K562 (cell line): Measurements from ENCODE around the gene ATP13A2. TPM values are rescaled to one million over a fixed set of nuclear protein-coding genes. Genes with fewer than 3 reads are reported as not detected.
A peak's percentile ranks its signal among the peaks of the same experiment; 100 is the strongest.

Experiments used
- ATAC-seq: fragments of 200-7000 bp; cut with Tn5 transposase; 3 replicates; pipeline ENCODE4 v1.9.1; 2020; ENCODE audit warnings: moderate library complexity
- BruUV-seq: library from RNA; stranded (reverse); fragments of 400-500 nt; replicated peaks from 2 replicates; lab custom pipeline; 2021; lab: Mats Ljungman, UMichigan
- CTCF ChIA-PET: fragments of 300-600 bp; formaldehyde crosslinking; extraction: SDS; loops from one replicate; lab custom pipeline; 2021; ENCODE audit warnings: low intra/inter-chr PET ratio; lab: Yijun Ruan, JAX
- POLR2A ChIA-PET: fragments of 300-600, 350-650 bp; sonication (Branson Sonifier 250); formaldehyde crosslinking; extraction: SDS; loops from one replicate; lab custom pipeline; 2021; ENCODE audit warnings: antibody characterized with exemption, inconsistent platforms; lab: Yijun Ruan, JAX
- DNase-seq, 4 experiments: peaks; one replicate each; pipeline versions ENCODE4 v3.0.0 to v3.0.0-alpha.2; 2011 to 2018; ENCODE audit warnings: low spot score in 3 of 4, mixed read lengths in 3 of 4; ENCODE audit errors: extremely low read depth in 1 of 4
- FAIRE-seq: peaks from 2 replicates; lab custom pipeline; 2011; peaks lifted over from hg19 to GRCh38; lab: Jason Lieb, UNC
- H2AFZ ChIP-seq: 2 replicates; pipeline ENCODE4 v1.6.0; 2011; ENCODE audit warnings: low read depth, low read length, control low read depth, inconsistent platforms
- H3K27ac ChIP-seq: fragments of 200-600 bp; 3 replicates; pipeline ENCODE4 v1.8.0; 2011; ENCODE audit warnings: low read depth, mild to moderate bottlenecking, control low read depth, inconsistent platforms, low read length, moderate library complexity, mixed read lengths; ENCODE audit errors: extremely low read depth
- H3K27me3 ChIP-seq, 2 experiments: fragments of 300-600 bp in 1 of 2; 2 replicates in 1 of 2; 3 replicates in 1 of 2; pipeline versions ENCODE4 v1.6.0 to v1.8.0; 2011; ENCODE audit warnings: inconsistent platforms in 2 of 2, low read length in 2 of 2, mild to moderate bottlenecking in 1 of 2, mixed read lengths in 1 of 2, moderate library complexity in 1 of 2; ENCODE audit not compliant: control insufficient read depth in 2 of 2, insufficient read depth in 2 of 2
- H3K36me3 ChIP-seq: fragments of 300-600 bp; 3 replicates; pipeline ENCODE4 v1.8.0; 2011; ENCODE audit warnings: mild to moderate bottlenecking, low read length, inconsistent platforms; ENCODE audit not compliant: control insufficient read depth, insufficient read depth
- H3K4me1 ChIP-seq, 2 experiments: fragments of 200-600 bp in 1 of 2; replicated peaks in 1 of 2; 2 replicates in 1 of 2; 3 replicates in 1 of 2; pipeline versions ENCODE4 v1.5.1 to v1.8.0; 2011; ENCODE audit warnings: inconsistent platforms in 2 of 2, low read length in 2 of 2, mild to moderate bottlenecking in 1 of 2, mixed read lengths in 1 of 2, moderate library complexity in 1 of 2; ENCODE audit not compliant: control insufficient read depth in 2 of 2, insufficient read depth in 2 of 2
- H3K4me2 ChIP-seq: 2 replicates; pipeline ENCODE4 v1.6.1; 2011; ENCODE audit warnings: low read length, control low read depth, inconsistent platforms, mixed read lengths; ENCODE audit not compliant: insufficient read depth
- H3K4me3 ChIP-seq: fragments of 200-600 bp; sonication (generic), shearing (Covaris generic); 2 replicates; pipeline ENCODE4 v1.5.1; 2016; ENCODE audit warnings: control low read depth, inconsistent platforms
- H3K79me2 ChIP-seq: fragments of 200-600 bp; 3 replicates; pipeline ENCODE4 v1.8.0; 2011; ENCODE audit warnings: low read length, inconsistent platforms; ENCODE audit not compliant: control insufficient read depth, insufficient read depth
- H3K9ac ChIP-seq, 2 experiments: 2 replicates each; pipeline versions ENCODE4 v1.6.0 to v1.6.1; 2011; ENCODE audit warnings: low read depth in 2 of 2, low read length in 2 of 2, control low read depth in 1 of 2, inconsistent platforms in 1 of 2, mild to moderate bottlenecking in 1 of 2, mixed read lengths in 1 of 2; ENCODE audit not compliant: insufficient read depth in 1 of 2
- H3K9me1 ChIP-seq: one replicate; pipeline ENCODE4 v1.6.0; 2011; ENCODE audit warnings: inconsistent platforms, mild to moderate bottlenecking, low read length, moderate library complexity; ENCODE audit not compliant: control insufficient read depth, insufficient read depth
- H3K9me3 ChIP-seq: replicated peaks from 2 replicates; pipeline ENCODE4 v1.5.1; 2011; ENCODE audit warnings: low read depth, low read length, inconsistent platforms; ENCODE audit not compliant: control insufficient read depth, insufficient read depth
- H4K20me1 ChIP-seq: replicated peaks from 2 replicates; pipeline ENCODE4 v1.6.1; 2011; ENCODE audit warnings: low read length, inconsistent platforms, mixed read lengths; ENCODE audit not compliant: control insufficient read depth, insufficient read depth
- CHCHD3 ChIP-seq: fragments of 250-450 bp; sonication (Bioruptor Pico); IDR thresholded peaks from 2 replicates; pipeline ENCODE4 v2.1.2; 2022; ENCODE audit warnings: mild to moderate bottlenecking
- FOXP1 ChIP-seq: sonication (generic); formaldehyde crosslinking; IDR thresholded peaks from 2 replicates; pipeline ENCODE4 v1.8.0; 2022; ENCODE audit warnings: mild to moderate bottlenecking, missing genetic modification reagents
- RBM25 ChIP-seq: fragments of 200-400 bp; formaldehyde crosslinking; IDR thresholded peaks from 2 replicates; pipeline ENCODE4 v1.6.1; 2018; ENCODE audit warnings: low read length, low read depth, moderate library complexity; ENCODE audit not compliant: severe bottlenecking
- SNAPC5 ChIP-seq: fragments of 250-450 bp; sonication (Bioruptor Pico); IDR thresholded peaks from 2 replicates; pipeline ENCODE4 v1.8.0; 2021; ENCODE audit warnings: moderate library complexity, mild to moderate bottlenecking, inconsistent platforms
- ZSCAN29 ChIP-seq: fragments of 450-650 bp; IDR thresholded peaks from 2 replicates; pipeline ENCODE4 v1.6.1; 2017
- WGBS: fragments of 100-300 bp; shearing (Covaris generic); methylation state at CpG from one replicate; pipeline ENCODE4 v1.1.6; 2016; ENCODE audit warnings: low coverage, mixed read lengths; ENCODE audit not compliant: insufficient coverage; ENCODE audit errors: missing lambda C conversion rate; 5-methylcytosine and 5-hydroxymethylcytosine counted together
- in situ Hi-C: fragments of 300-500 bp; cut with MboI; formaldehyde crosslinking; loops from 4 replicates; pipeline ENCODE4 v1.15.0; 2018; ENCODE audit warnings: inconsistent platforms, mixed read lengths
- intact Hi-C: fragments of 100-400 bp; cut with micrococcal nuclease; formaldehyde crosslinking; loops from 2 replicates; pipeline ENCODE4 v1.14.2; 2022
- polyA plus RNA-seq, 8 experiments: library from polyadenylated mRNA; depleted of rRNA in 4 of 8; stranded (reverse) in 5 of 8; unstranded in 3 of 8; fragments of >200 nt; fragmentation: Nextera tagmentation in 2 of 8; fragmentation: Illumina TruSeq in 1 of 8; extraction: Ambion mirVana in 2 of 8; extraction: Trizol in 1 of 8; gene quantifications; 2 replicates each; pipeline versions ENCODE4 v1.2.1 to v1.2.3, GENCODE V29; 2011 to 2014; ENCODE audit warnings: inconsistent platforms in 1 of 8, missing spikeins in 1 of 8
- total RNA-seq, 7 experiments: library from RNA; depleted of rRNA in 6 of 7; stranded (reverse); fragments of >200 nt in 6 of 7; fragmentation: Illumina TruSeq in 2 of 7; extraction: Trizol in 2 of 7; gene quantifications; 2 replicates each; pipeline versions ENCODE4 v1.2.1 to v1.2.3, GENCODE V29; 2011 to 2021; ENCODE audit warnings: low replicate concordance in 1 of 7
- TF ChIP-seq, protein P1 (sequence below): sonication (generic); formaldehyde crosslinking; IDR thresholded peaks from 2 replicates; pipeline ENCODE4 v1.8.1; 2023; ENCODE audit warnings: mild to moderate bottlenecking, missing genetic modification reagents
- TF ChIP-seq, protein P2 (sequence below): fragments of 250-450 bp; sonication (Bioruptor Pico); IDR thresholded peaks from 2 replicates; pipeline ENCODE4 v1.5.0; 2021
- TF ChIP-seq, protein P3 (sequence below), 2 experiments: fragments of 450-650 bp; IDR thresholded peaks; 2 replicates each; pipeline ENCODE4 v1.6.1; 2016

ATP13A2 gene
- total and polyA plus RNA-seq, 9 of the 15 experiments (the other 6 are each of a cell fraction or from before 2014, with no cell fraction given), result 0.36 to 56.3 (median 16.3) TPM

- Histone ChIP-seq H3K4me2 (no peak overlapping the region), H4K20me1 (peaks cover 16% of the 10 kb centered on the region), H2AFZ (no peak overlapping the region), H3K4me3 (no peak overlapping the region), H3K9ac (peak overlapping the region in 1 of 2 experiments; percentile 42; a peak in 1 of 4 replicates), H3K4me1 (peaks cover 0 to 34% of the 10 kb centered on the region in 2 experiments; a peak in 2 of 5 replicates), H3K36me3 (peaks cover 10% of the 10 kb centered on the region; the same call in 1 of the 3 replicates), H3K27ac (no peak overlapping the region), H3K27me3 (peaks cover 17 to 25% of the 10 kb centered on the region in 2 experiments; a peak in 3 of 5 replicates), H3K9me1 (peaks cover 4% of the 10 kb centered on the region), H3K79me2 (no peaks in the 10 kb centered on the region), H3K9me3 (no peaks in the 10 kb centered on the region)
- intact Hi-C loops, result no loop called here
- FAIRE-seq (no peak), DNase-seq (no peak), ATAC-seq (no peak)
- CTCF ChIA-PET, result no interaction called here
- POLR2A ChIA-PET, result interaction anchor here (0.5 to 1.1 kb wide), 2 partner anchors 13 to 42 kb away, joined by 3 read pairs; no protein-coding TSS in a partner anchor
- in situ Hi-C loops, result no loop called here
- TF ChIP-seq, protein P1, sequence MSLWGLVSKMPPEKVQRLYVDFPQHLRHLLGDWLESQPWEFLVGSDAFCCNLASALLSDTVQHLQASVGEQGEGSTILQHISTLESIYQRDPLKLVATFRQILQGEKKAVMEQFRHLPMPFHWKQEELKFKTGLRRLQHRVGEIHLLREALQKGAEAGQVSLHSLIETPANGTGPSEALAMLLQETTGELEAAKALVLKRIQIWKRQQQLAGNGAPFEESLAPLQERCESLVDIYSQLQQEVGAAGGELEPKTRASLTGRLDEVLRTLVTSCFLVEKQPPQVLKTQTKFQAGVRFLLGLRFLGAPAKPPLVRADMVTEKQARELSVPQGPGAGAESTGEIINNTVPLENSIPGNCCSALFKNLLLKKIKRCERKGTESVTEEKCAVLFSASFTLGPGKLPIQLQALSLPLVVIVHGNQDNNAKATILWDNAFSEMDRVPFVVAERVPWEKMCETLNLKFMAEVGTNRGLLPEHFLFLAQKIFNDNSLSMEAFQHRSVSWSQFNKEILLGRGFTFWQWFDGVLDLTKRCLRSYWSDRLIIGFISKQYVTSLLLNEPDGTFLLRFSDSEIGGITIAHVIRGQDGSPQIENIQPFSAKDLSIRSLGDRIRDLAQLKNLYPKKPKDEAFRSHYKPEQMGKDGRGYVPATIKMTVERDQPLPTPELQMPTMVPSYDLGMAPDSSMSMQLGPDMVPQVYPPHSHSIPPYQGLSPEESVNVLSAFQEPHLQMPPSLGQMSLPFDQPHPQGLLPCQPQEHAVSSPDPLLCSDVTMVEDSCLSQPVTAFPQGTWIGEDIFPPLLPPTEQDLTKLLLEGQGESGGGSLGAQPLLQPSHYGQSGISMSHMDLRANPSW (CRISPR knock-in tag), result no peak
- TF ChIP-seq, protein P2, sequence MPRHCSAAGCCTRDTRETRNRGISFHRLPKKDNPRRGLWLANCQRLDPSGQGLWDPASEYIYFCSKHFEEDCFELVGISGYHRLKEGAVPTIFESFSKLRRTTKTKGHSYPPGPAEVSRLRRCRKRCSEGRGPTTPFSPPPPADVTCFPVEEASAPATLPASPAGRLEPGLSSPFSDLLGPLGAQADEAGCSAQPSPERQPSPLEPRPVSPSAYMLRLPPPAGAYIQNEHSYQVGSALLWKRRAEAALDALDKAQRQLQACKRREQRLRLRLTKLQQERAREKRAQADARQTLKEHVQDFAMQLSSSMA (CRISPR knock-in tag), result no peak
- TF ChIP-seq CHCHD3 (CRISPR knock-in tag), result no peak
- TF ChIP-seq ZSCAN29, result no peak
- TF ChIP-seq, protein P3, sequence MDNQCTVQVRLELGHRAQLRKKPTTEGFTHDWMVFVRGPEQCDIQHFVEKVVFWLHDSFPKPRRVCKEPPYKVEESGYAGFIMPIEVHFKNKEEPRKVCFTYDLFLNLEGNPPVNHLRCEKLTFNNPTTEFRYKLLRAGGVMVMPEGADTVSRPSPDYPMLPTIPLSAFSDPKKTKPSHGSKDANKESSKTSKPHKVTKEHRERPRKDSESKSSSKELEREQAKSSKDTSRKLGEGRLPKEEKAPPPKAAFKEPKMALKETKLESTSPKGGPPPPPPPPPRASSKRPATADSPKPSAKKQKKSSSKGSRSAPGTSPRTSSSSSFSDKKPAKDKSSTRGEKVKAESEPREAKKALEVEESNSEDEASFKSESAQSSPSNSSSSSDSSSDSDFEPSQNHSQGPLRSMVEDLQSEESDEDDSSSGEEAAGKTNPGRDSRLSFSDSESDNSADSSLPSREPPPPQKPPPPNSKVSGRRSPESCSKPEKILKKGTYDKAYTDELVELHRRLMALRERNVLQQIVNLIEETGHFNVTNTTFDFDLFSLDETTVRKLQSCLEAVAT (IDR thresholded peaks at IDR 0.05), result no peak
- TF ChIP-seq RBM25, result no peak
- TF ChIP-seq SNAPC5, result no peak
- TF ChIP-seq FOXP1, result no peak
- 25% methylated on average over 7 of the region's 11 CpGs for WGBS
- no TSS peak for BruUV-seq
Observed at GRCh38 chr1:16982902-16983301, 28.8 kb downstream of the ATP13A2 start.
